Liver (tissue), 3 donors: ENCODE results near the gene C16orf86.

Experiments
- GABPA ChIP-seq, 2 donors: IDR thresholded peaks in 1 of 2; conservative IDR thresholded peaks in 1 of 2; 2 replicates each; pipeline ENCODE4 v1.6.1; 2016; ENCODE audit warnings: antibody characterized with exemption in 2 of 2, mild to moderate bottlenecking in 1 of 2, moderate library complexity in 1 of 2
- TF ChIP-seq, protein P1 (sequence below): fragments of 150-350 bp; IDR thresholded peaks from 2 replicates; pipeline ENCODE4 v1.5.1; 2017; ENCODE audit warnings: improper control_type of control experiment, low read depth, low read length; ENCODE audit not compliant: missing input control
- TF ChIP-seq, protein P2 (sequence below): IDR thresholded peaks from 2 replicates; pipeline ENCODE4 v1.6.1; 2016; ENCODE audit warnings: antibody characterized with exemption, mild to moderate bottlenecking
- TF ChIP-seq, protein P3 (sequence below): IDR thresholded peaks from 2 replicates; pipeline ENCODE4 v1.6.1; 2016; ENCODE audit warnings: antibody characterized with exemption
- donor health status: healthy.
- donor health status: healthy.

DNA sequence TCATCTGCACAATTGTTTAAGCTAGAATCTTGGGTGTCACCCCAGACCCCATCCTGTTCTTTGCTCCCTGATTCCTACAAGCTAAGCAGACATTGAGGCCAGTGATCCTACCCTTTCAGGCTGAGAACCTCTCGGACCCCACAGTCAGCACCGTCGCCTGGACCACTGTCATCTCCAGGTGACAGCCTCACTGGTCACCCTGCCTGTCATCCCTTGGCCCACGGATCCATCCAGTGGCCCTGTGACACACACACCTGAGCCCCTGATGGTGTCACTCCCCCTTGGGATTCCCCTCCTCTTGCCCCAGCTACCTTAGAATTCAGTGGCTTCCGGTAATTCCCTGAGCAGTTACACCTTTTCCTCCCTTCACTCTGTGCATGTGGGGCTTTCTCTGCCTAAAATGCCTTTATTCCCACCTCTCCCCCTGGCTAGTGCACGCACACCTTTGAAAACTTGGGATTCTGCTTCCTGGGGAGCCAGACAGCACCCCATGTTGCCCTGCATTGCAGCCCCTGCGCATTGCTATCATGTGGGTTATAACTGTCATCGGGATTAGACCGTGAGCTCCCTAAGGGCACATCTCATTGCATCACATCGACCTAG, 3.0 kb downstream of the C16orf86 start:
- TF ChIP-seq, protein P1, sequence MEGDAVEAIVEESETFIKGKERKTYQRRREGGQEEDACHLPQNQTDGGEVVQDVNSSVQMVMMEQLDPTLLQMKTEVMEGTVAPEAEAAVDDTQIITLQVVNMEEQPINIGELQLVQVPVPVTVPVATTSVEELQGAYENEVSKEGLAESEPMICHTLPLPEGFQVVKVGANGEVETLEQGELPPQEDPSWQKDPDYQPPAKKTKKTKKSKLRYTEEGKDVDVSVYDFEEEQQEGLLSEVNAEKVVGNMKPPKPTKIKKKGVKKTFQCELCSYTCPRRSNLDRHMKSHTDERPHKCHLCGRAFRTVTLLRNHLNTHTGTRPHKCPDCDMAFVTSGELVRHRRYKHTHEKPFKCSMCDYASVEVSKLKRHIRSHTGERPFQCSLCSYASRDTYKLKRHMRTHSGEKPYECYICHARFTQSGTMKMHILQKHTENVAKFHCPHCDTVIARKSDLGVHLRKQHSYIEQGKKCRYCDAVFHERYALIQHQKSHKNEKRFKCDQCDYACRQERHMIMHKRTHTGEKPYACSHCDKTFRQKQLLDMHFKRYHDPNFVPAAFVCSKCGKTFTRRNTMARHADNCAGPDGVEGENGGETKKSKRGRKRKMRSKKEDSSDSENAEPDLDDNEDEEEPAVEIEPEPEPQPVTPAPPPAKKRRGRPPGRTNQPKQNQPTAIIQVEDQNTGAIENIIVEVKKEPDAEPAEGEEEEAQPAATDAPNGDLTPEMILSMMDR = no peak
- no peak for TF ChIP-seq GABPA (IDR thresholded peaks at IDR 0.05 in 1 of 2, conservative IDR thresholded peaks at IDR 0.05 in 1 of 2)
- TF ChIP-seq, protein P2, sequence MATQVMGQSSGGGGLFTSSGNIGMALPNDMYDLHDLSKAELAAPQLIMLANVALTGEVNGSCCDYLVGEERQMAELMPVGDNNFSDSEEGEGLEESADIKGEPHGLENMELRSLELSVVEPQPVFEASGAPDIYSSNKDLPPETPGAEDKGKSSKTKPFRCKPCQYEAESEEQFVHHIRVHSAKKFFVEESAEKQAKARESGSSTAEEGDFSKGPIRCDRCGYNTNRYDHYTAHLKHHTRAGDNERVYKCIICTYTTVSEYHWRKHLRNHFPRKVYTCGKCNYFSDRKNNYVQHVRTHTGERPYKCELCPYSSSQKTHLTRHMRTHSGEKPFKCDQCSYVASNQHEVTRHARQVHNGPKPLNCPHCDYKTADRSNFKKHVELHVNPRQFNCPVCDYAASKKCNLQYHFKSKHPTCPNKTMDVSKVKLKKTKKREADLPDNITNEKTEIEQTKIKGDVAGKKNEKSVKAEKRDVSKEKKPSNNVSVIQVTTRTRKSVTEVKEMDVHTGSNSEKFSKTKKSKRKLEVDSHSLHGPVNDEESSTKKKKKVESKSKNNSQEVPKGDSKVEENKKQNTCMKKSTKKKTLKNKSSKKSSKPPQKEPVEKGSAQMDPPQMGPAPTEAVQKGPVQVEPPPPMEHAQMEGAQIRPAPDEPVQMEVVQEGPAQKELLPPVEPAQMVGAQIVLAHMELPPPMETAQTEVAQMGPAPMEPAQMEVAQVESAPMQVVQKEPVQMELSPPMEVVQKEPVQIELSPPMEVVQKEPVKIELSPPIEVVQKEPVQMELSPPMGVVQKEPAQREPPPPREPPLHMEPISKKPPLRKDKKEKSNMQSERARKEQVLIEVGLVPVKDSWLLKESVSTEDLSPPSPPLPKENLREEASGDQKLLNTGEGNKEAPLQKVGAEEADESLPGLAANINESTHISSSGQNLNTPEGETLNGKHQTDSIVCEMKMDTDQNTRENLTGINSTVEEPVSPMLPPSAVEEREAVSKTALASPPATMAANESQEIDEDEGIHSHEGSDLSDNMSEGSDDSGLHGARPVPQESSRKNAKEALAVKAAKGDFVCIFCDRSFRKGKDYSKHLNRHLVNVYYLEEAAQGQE = no peak
- TF ChIP-seq, protein P3, sequence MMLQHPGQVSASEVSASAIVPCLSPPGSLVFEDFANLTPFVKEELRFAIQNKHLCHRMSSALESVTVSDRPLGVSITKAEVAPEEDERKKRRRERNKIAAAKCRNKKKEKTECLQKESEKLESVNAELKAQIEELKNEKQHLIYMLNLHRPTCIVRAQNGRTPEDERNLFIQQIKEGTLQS = no peak
